Ascending aorta (tissue), 2 donors: ENCODE data around the gene SNX13. TPM values are rescaled to one million over a fixed set of nuclear protein-coding genes. Genes with fewer than 3 reads are reported as not detected.

Source experiments
- DNase-seq, 2 donors: peaks; one replicate each; pipeline ENCODE4 v3.0.0-alpha.2; 2019; ENCODE audit warnings: low spot score in 2 of 2
- H3K27ac ChIP-seq, 2 donors: fragments of 200-600 bp; sonication (generic); one replicate each; pipeline ENCODE4 v1.5.1; 2016 to 2017; ENCODE audit warnings: mild to moderate bottlenecking in 1 of 2
- H3K27me3 ChIP-seq: fragments of 200-600 bp; sonication (generic); one replicate; pipeline ENCODE4 v1.5.1; 2017
- H3K36me3 ChIP-seq, 2 donors: fragments of 200-600 bp; sonication (generic); one replicate each; pipeline ENCODE4 v1.5.1; 2016
- H3K4me1 ChIP-seq, 2 donors: fragments of 200-600 bp; sonication (generic); one replicate each; pipeline ENCODE4 v1.5.1; 2016 to 2017; ENCODE audit warnings: mild to moderate bottlenecking in 1 of 2
- H3K4me3 ChIP-seq, 2 donors: fragments of 200-600 bp; sonication (generic); one replicate each; pipeline ENCODE4 v1.5.1; 2016 to 2017; ENCODE audit warnings: mild to moderate bottlenecking in 1 of 2
- H3K9me3 ChIP-seq, 2 donors: fragments of 200-600 bp; sonication (generic); one replicate each; pipeline ENCODE4 v1.5.1; 2016
- intact Hi-C: fragments of 100-400 bp; cut with DNase I; formaldehyde crosslinking; loops from one replicate; pipeline ENCODE4 v1.15.1; 2023
- total RNA-seq: library from RNA; depleted of rRNA; stranded (reverse); fragments of >200 nt; gene quantifications from one replicate; pipeline ENCODE4 v1.1.0, GENCODE V29; 2016
- TF ChIP-seq, protein P1 (sequence below), 3 experiments: fragments of 200-600 bp in 2 of 3; fragments of 450-650 bp in 1 of 3; sonication (generic) in 2 of 3; IDR thresholded peaks; one replicate each; pipeline ENCODE4 v1.5.1; 2016 to 2019; ENCODE audit warnings: antibody characterized with exemption in 3 of 3, mild to moderate bottlenecking in 1 of 3, moderate library complexity in 1 of 3

Gene SNX13
- total RNA-seq, 1 donor from 2014 or later = 26.2 TPM

GRCh38 chr7:17968791-17969715 lies 28.8 kb upstream of the SNX13 start:
- TF ChIP-seq, protein P1, sequence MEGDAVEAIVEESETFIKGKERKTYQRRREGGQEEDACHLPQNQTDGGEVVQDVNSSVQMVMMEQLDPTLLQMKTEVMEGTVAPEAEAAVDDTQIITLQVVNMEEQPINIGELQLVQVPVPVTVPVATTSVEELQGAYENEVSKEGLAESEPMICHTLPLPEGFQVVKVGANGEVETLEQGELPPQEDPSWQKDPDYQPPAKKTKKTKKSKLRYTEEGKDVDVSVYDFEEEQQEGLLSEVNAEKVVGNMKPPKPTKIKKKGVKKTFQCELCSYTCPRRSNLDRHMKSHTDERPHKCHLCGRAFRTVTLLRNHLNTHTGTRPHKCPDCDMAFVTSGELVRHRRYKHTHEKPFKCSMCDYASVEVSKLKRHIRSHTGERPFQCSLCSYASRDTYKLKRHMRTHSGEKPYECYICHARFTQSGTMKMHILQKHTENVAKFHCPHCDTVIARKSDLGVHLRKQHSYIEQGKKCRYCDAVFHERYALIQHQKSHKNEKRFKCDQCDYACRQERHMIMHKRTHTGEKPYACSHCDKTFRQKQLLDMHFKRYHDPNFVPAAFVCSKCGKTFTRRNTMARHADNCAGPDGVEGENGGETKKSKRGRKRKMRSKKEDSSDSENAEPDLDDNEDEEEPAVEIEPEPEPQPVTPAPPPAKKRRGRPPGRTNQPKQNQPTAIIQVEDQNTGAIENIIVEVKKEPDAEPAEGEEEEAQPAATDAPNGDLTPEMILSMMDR (IDR thresholded peaks at IDR 0.05) = no peak
- no peaks in the 10 kb centered on the region for H3K4me1 ChIP-seq
- no peak overlapping the region for H3K27ac ChIP-seq
- H3K27me3 ChIP-seq = no peaks in the 10 kb centered on the region
- intact Hi-C loops = loop anchor here (10.0 kb wide), 1 partner anchor 376 kb away; no protein-coding TSS in a partner anchor
- no peaks in the 10 kb centered on the region for H3K36me3 ChIP-seq
- no peak overlapping the region for H3K4me3 ChIP-seq
- H3K9me3 ChIP-seq = no peaks in the 10 kb centered on the region
- no peak for DNase-seq

DNA sequence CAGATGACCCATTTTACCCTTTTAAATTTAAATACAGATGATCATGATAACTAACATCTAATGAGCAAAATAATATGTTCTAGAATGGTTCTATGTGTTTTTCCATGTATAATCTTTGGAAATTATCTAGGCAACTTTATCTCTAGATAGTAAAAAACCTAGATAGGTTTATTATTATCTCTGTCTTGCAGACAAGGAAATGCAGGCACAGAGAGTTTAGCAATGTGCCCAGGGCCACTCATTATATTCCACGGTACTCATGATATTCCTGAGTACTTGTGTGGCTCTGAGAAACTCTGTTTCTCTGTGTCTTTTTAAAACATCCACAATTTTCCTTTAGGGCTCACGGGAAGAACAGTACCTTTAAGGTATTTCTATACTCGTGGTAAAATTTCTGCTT lies 26.4 kb upstream of the SNX13 start:
- Histone ChIP-seq H3K4me1 (no peaks in the 10 kb centered on the region), H3K4me3 (no peak overlapping the region), H3K27me3 (no peaks in the 10 kb centered on the region), H3K27ac (no peak overlapping the region), H3K36me3 (no peaks in the 10 kb centered on the region), H3K9me3 (no peaks in the 10 kb centered on the region)
- no peak for DNase-seq
- intact Hi-C loops = loop anchor here (10.0 kb wide), 1 partner anchor 378 kb away; no protein-coding TSS in a partner anchor
- TF ChIP-seq, protein P1 (IDR thresholded peaks at IDR 0.05) = no peak

GRCh38 chr7:17965603-17966002 lies 25.3 kb upstream of the SNX13 start:
- Histone ChIP-seq H3K4me3 (no peak overlapping the region), H3K9me3 (no peaks in the 10 kb centered on the region), H3K4me1 (no peaks in the 10 kb centered on the region), H3K27ac (no peak overlapping the region), H3K27me3 (no peaks in the 10 kb centered on the region), H3K36me3 (no peaks in the 10 kb centered on the region)
- TF ChIP-seq, protein P1 (IDR thresholded peaks at IDR 0.05) = no peak
- DNase-seq = no peak
- intact Hi-C loops = loop anchor here (10.0 kb wide), 1 partner anchor 379 kb away; no protein-coding TSS in a partner anchor

DNA sequence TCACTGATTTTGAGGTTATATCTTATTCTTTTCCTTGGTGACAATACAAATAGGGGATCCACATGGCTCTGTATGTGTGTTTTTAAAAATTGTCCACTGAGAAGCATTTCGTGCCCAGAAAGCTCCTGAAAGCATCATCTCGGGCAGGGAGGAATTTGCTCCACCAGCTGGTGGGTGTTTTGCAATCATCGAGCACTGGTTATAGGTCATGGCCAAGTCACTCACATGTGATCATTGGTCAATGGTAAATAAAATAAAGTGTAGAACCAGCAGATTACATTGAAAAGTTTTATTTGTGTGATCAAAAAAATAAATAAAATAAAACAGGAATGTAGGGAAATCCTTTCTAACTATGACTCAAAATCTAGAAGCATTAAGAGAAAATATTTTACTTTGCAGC lies 23.0 kb upstream of the SNX13 start:
- intact Hi-C loops = loop anchor here (10.0 kb wide), 1 partner anchor 382 kb away; no protein-coding TSS in a partner anchor
- Histone ChIP-seq H3K36me3 (no peaks in the 10 kb centered on the region), H3K9me3 (no peaks in the 10 kb centered on the region), H3K27me3 (no peaks in the 10 kb centered on the region), H3K27ac (no peak overlapping the region), H3K4me1 (no peaks in the 10 kb centered on the region), H3K4me3 (no peak overlapping the region)
- no peak for DNase-seq
- TF ChIP-seq, protein P1 (IDR thresholded peaks at IDR 0.05) = no peak

DNA sequence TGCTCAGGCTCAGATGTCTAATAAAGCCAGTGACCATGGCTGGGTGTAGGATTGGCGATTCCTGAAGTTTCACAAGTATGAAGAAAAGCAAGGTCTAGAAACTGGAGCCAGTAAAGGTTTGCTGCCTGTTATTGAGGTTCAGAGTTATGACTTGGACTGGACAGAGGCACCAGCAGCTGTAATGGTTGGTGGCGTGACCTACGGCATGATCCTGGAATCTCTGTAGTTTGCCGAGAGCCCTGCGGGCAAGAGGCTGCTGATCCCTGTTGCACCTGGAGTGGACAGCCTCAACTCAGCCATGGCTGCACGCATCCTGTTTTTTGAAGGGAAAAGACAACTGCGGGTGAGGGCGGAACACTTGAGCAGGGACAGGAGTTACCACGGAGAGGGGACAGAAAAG lies 22.4 kb upstream of the SNX13 start:
- intact Hi-C loops = loop anchor here (10.0 kb wide), 1 partner anchor 382 kb away; no protein-coding TSS in a partner anchor
- no peaks in the 10 kb centered on the region for H3K27me3 ChIP-seq
- H3K27ac ChIP-seq = no peak overlapping the region
- TF ChIP-seq, protein P1 (IDR thresholded peaks at IDR 0.05) = no peak
- H3K9me3 ChIP-seq = no peaks in the 10 kb centered on the region
- H3K4me3 ChIP-seq = no peak overlapping the region
- no peaks in the 10 kb centered on the region for H3K4me1 ChIP-seq
- DNase-seq = no peak
- no peaks in the 10 kb centered on the region for H3K36me3 ChIP-seq
